SK-N-SH treated with all-trans-retinoic acid at 6 μM for 48 hours (cell line): ENCODE measurements around the gene ANKRD60.
A peak's percentile ranks its signal among the peaks of the same experiment; 100 is the strongest.

Experiments
- ATAC-seq: fragments of 200-7000 bp; cut with Tn5 transposase; 3 replicates; pipeline ENCODE4 v1.9.1; 2020; ENCODE audit warnings: mild to moderate bottlenecking, moderate library complexity
- ARNTL ChIP-seq: fragments of 450-650 bp; formaldehyde crosslinking; IDR thresholded peaks from 2 replicates; pipeline ENCODE4 v1.5.0; 2020; ENCODE audit warnings: low read depth, mild to moderate bottlenecking, moderate library complexity, borderline replicate concordance
- BACH2 ChIP-seq: fragments of 250-450 bp; sonication (Bioruptor Pico); IDR thresholded peaks from 2 replicates; pipeline ENCODE4 v1.9.0; 2021; ENCODE audit warnings: mild to moderate bottlenecking, borderline replicate concordance
- CSDC2 ChIP-seq: fragments of 250-450 bp; sonication (Bioruptor Pico); IDR thresholded peaks from 2 replicates; pipeline ENCODE4 v1.5.0; 2020; ENCODE audit warnings: mild to moderate bottlenecking, moderate library complexity
- CSRNP3 ChIP-seq: fragments of 250-450 bp; sonication (Bioruptor Pico); IDR thresholded peaks from 2 replicates; pipeline ENCODE4 v1.5.1; 2021; ENCODE audit warnings: mild to moderate bottlenecking, moderate library complexity
- GLIS3 ChIP-seq: fragments of 250-450 bp; sonication (Bioruptor Pico); IDR thresholded peaks from 2 replicates; pipeline ENCODE4 v1.5.0; 2020; ENCODE audit warnings: mild to moderate bottlenecking, moderate library complexity
- ISL1 ChIP-seq: fragments of 250-450 bp; sonication (Bioruptor Pico); IDR thresholded peaks from 2 replicates; pipeline ENCODE4 v2.1.2; 2022; ENCODE audit warnings: mild to moderate bottlenecking, moderate library complexity
- OSR1 ChIP-seq: fragments of 250-450 bp; sonication (Bioruptor Pico); IDR thresholded peaks from 2 replicates; pipeline ENCODE4 v1.8.0; 2022; ENCODE audit warnings: moderate library complexity, mild to moderate bottlenecking, inconsistent platforms
- PPARA ChIP-seq: fragments of 250-450 bp; sonication (Bioruptor Pico); IDR thresholded peaks from 2 replicates; pipeline ENCODE4 v1.5.0; 2020; ENCODE audit warnings: mild to moderate bottlenecking, borderline replicate concordance
- RARB ChIP-seq: fragments of 250-450 bp; sonication (Bioruptor Pico); IDR thresholded peaks from 2 replicates; pipeline ENCODE4 v1.8.0; 2021; ENCODE audit warnings: mild to moderate bottlenecking, moderate library complexity
- SNAI2 ChIP-seq: fragments of 250-450 bp; sonication (Bioruptor Pico); IDR thresholded peaks from 2 replicates; pipeline ENCODE4 v1.5.0; 2020; ENCODE audit warnings: mild to moderate bottlenecking, moderate library complexity
- TOX ChIP-seq: fragments of 250-450 bp; sonication (Bioruptor Pico); IDR thresholded peaks from 2 replicates; pipeline ENCODE4 v1.8.0; 2021; ENCODE audit warnings: mild to moderate bottlenecking, moderate library complexity, borderline replicate concordance
- ZC3H10 ChIP-seq: fragments of 250-450 bp; sonication (Bioruptor Pico); IDR thresholded peaks from 2 replicates; pipeline ENCODE4 v1.5.1; 2021; ENCODE audit warnings: mild to moderate bottlenecking, moderate library complexity
- ZFP3 ChIP-seq: fragments of 250-450 bp; sonication (Bioruptor Pico); IDR thresholded peaks from 2 replicates; pipeline ENCODE4 v1.5.0; 2020; ENCODE audit warnings: mild to moderate bottlenecking, moderate library complexity
- ZFP30 ChIP-seq: fragments of 450-650 bp; formaldehyde crosslinking; IDR thresholded peaks from 2 replicates; pipeline ENCODE4 v1.5.0; 2022; ENCODE audit warnings: mild to moderate bottlenecking, moderate library complexity
- ZNF565 ChIP-seq: fragments of 450-650 bp; formaldehyde crosslinking; conservative IDR thresholded peaks from 2 replicates; pipeline ENCODE4 v1.5.0; 2020; ENCODE audit warnings: low read depth, mild to moderate bottlenecking, moderate library complexity
- TF ChIP-seq, protein P1 (sequence below): fragments of 250-450 bp; sonication (Bioruptor Pico); IDR thresholded peaks from 2 replicates; pipeline ENCODE4 v1.8.0; 2020; ENCODE audit warnings: mild to moderate bottlenecking, moderate library complexity, borderline replicate concordance
- TF ChIP-seq, protein P2 (sequence below): fragments of 250-450 bp; sonication (Bioruptor Pico); IDR thresholded peaks from 2 replicates; pipeline ENCODE4 v1.8.0; 2021; ENCODE audit warnings: low read depth, mild to moderate bottlenecking, moderate library complexity, borderline replicate concordance
- TF ChIP-seq, protein P3 (sequence below): fragments of 250-450 bp; sonication (Bioruptor Pico); IDR thresholded peaks from 2 replicates; pipeline ENCODE4 v1.5.0; 2020; ENCODE audit warnings: mild to moderate bottlenecking, moderate library complexity
- TF ChIP-seq, protein P4 (sequence below): fragments of 250-450 bp; sonication (Bioruptor Pico); IDR thresholded peaks from 2 replicates; pipeline ENCODE4 v1.5.1; 2020; ENCODE audit warnings: low read depth, mild to moderate bottlenecking, moderate library complexity

ANKRD60 gene

GRCh38 chr20:58228484-58229197, at the start of gene ANKRD60:
Gene ANKRD60 (minus strand): TSS chr20:58228653. CDS start chr20:58228653, 0 bp downstream.
- TF ChIP-seq TOX (no peak), ZC3H10 (no peak), ZFP30 (CRISPR knock-in tag) (no peak), BACH2 (CRISPR knock-in tag) (no peak)
- ATAC-seq: peak; percentile 55

- no peak for TF ChIP-seq ZC3H10
- TF ChIP-seq, protein P1, sequence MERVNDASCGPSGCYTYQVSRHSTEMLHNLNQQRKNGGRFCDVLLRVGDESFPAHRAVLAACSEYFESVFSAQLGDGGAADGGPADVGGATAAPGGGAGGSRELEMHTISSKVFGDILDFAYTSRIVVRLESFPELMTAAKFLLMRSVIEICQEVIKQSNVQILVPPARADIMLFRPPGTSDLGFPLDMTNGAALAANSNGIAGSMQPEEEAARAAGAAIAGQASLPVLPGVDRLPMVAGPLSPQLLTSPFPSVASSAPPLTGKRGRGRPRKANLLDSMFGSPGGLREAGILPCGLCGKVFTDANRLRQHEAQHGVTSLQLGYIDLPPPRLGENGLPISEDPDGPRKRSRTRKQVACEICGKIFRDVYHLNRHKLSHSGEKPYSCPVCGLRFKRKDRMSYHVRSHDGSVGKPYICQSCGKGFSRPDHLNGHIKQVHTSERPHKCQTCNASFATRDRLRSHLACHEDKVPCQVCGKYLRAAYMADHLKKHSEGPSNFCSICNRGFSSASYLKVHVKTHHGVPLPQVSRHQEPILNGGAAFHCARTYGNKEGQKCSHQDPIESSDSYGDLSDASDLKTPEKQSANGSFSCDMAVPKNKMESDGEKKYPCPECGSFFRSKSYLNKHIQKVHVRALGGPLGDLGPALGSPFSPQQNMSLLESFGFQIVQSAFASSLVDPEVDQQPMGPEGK: no peak
- no peak for TF ChIP-seq TOX
- TF ChIP-seq GLIS3 (CRISPR knock-in tag): no peak
- TF ChIP-seq PPARA (CRISPR knock-in tag): no peak
- 0 out of 2 replicates have a peak, but pooled peaks have one; percentile 33 for TF ChIP-seq ZFP3
- TF ChIP-seq CSRNP3: no peak
- no peak for TF ChIP-seq ARNTL
- 0 out of 2 replicates have a peak, but pooled peaks have one; percentile 25 for TF ChIP-seq CSDC2
- no peak for TF ChIP-seq BACH2 (CRISPR knock-in tag)
- TF ChIP-seq, protein P2, sequence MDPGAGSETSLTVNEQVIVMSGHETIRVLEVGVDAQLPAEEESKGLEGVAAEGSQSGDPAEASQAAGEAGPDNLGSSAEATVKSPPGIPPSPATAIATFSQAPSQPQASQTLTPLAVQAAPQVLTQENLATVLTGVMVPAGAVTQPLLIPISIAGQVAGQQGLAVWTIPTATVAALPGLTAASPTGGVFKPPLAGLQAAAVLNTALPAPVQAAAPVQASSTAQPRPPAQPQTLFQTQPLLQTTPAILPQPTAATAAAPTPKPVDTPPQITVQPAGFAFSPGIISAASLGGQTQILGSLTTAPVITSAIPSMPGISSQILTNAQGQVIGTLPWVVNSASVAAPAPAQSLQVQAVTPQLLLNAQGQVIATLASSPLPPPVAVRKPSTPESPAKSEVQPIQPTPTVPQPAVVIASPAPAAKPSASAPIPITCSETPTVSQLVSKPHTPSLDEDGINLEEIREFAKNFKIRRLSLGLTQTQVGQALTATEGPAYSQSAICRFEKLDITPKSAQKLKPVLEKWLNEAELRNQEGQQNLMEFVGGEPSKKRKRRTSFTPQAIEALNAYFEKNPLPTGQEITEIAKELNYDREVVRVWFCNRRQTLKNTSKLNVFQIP: no peak
- no peak for TF ChIP-seq OSR1
- no peak for TF ChIP-seq ZFP30 (CRISPR knock-in tag)
- TF ChIP-seq, protein P3, sequence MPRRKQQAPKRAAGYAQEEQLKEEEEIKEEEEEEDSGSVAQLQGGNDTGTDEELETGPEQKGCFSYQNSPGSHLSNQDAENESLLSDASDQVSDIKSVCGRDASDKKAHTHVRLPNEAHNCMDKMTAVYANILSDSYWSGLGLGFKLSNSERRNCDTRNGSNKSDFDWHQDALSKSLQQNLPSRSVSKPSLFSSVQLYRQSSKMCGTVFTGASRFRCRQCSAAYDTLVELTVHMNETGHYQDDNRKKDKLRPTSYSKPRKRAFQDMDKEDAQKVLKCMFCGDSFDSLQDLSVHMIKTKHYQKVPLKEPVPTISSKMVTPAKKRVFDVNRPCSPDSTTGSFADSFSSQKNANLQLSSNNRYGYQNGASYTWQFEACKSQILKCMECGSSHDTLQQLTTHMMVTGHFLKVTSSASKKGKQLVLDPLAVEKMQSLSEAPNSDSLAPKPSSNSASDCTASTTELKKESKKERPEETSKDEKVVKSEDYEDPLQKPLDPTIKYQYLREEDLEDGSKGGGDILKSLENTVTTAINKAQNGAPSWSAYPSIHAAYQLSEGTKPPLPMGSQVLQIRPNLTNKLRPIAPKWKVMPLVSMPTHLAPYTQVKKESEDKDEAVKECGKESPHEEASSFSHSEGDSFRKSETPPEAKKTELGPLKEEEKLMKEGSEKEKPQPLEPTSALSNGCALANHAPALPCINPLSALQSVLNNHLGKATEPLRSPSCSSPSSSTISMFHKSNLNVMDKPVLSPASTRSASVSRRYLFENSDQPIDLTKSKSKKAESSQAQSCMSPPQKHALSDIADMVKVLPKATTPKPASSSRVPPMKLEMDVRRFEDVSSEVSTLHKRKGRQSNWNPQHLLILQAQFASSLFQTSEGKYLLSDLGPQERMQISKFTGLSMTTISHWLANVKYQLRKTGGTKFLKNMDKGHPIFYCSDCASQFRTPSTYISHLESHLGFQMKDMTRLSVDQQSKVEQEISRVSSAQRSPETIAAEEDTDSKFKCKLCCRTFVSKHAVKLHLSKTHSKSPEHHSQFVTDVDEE (CRISPR knock-in tag): no peak
- peak; percentile 53; the same call in 1 of the 2 replicates for TF ChIP-seq ISL1 (CRISPR knock-in tag)
- peak; percentile 26; the same call in 1 of the 2 replicates for TF ChIP-seq SNAI2
- no peak for TF ChIP-seq RARB
- TF ChIP-seq ZNF565 (CRISPR knock-in tag): no peak
- TF ChIP-seq, all 23 proteins: peak for 4
- peak; percentile 71 for ATAC-seq
These were observed 49.4 kb upstream of the ANKRD60 start for GRCh38 chr20:58277578-58278472.

DNA sequence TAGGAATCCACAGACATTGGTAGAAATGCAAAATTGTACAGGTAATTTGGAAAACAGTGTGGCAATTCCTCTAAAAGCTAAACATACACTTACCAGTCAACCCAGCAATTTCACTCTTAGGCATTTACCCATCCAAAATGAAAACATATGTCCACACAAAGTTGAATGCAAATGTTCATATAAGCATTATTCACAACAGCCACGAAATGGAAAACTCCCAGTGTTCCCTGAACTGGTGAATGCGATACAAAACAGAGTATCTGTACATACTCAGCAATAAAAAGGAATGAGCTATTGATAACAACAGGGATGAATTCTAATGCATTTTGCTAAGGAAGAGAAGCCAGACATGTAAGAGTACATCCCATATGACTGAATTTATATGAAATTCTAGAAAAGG, 48.7 kb upstream of the ANKRD60 start:
- TF ChIP-seq RARB (no peak), CSRNP3 (no peak), BACH2 (CRISPR knock-in tag) (no peak), SNAI2 (no peak)
- TF ChIP-seq, protein P4, sequence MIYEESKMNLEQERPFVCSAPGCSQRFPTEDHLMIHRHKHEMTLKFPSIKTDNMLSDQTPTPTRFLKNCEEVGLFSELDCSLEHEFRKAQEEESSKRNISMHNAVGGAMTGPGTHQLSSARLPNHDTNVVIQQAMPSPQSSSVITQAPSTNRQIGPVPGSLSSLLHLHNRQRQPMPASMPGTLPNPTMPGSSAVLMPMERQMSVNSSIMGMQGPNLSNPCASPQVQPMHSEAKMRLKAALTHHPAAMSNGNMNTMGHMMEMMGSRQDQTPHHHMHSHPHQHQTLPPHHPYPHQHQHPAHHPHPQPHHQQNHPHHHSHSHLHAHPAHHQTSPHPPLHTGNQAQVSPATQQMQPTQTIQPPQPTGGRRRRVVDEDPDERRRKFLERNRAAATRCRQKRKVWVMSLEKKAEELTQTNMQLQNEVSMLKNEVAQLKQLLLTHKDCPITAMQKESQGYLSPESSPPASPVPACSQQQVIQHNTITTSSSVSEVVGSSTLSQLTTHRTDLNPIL (CRISPR knock-in tag): no peak
- TF ChIP-seq, all 23 proteins: peak for 0

More for the DNA sequence above, 48.7 kb upstream of the ANKRD60 start:
- no peak for ATAC-seq
